Mesothelial cell of epicardium (in vitro differentiated cells): ENCODE results near the gene GUCD1. TPM values are rescaled to one million over a fixed set of nuclear protein-coding genes. Genes with fewer than 3 reads are reported as not detected.

Experiments used
- DNase-seq, 2 experiments: peaks; one replicate each; pipeline ENCODE4 v3.0.0; 2021; ENCODE audit warnings: low spot score in 2 of 2; ENCODE audit not compliant: unreplicated experiment in 2 of 2
- H3K27ac Mint-ChIP-seq: 2 replicates; pipeline ENCODE4 v1.8.0; 2021; ENCODE audit warnings: mixed read lengths
- H3K27me3 Mint-ChIP-seq: 2 replicates; pipeline ENCODE4 v1.8.0; 2021; ENCODE audit warnings: low read depth, mixed read lengths
- H3K36me3 Mint-ChIP-seq: 2 replicates; pipeline ENCODE4 v1.8.0; 2021; ENCODE audit warnings: mixed read lengths
- H3K4me1 Mint-ChIP-seq: 2 replicates; pipeline ENCODE4 v1.8.0; 2021; ENCODE audit warnings: mixed read lengths
- H3K4me3 Mint-ChIP-seq: 2 replicates; pipeline ENCODE4 v1.8.0; 2021; ENCODE audit warnings: mild to moderate bottlenecking, moderate library complexity, mixed read lengths
- H3K9me3 Mint-ChIP-seq: 2 replicates; pipeline ENCODE4 v1.8.0; 2021; ENCODE audit warnings: mixed read lengths
- total RNA-seq: library from RNA; stranded (reverse); gene quantifications from 3 replicates; pipeline ENCODE4 v1.2.1, GENCODE V29; 2021
- TF ChIP-seq, protein P1 (sequence below): fragments of 200-600 bp; sonication (generic); IDR thresholded peaks from one replicate; pipeline ENCODE4 v1.5.0; 2021; ENCODE audit warnings: antibody characterized with exemption; ENCODE audit not compliant: unreplicated experiment

GUCD1 gene
- total RNA-seq, 1 donor from 2014 or later = 79.4 TPM

DNA sequence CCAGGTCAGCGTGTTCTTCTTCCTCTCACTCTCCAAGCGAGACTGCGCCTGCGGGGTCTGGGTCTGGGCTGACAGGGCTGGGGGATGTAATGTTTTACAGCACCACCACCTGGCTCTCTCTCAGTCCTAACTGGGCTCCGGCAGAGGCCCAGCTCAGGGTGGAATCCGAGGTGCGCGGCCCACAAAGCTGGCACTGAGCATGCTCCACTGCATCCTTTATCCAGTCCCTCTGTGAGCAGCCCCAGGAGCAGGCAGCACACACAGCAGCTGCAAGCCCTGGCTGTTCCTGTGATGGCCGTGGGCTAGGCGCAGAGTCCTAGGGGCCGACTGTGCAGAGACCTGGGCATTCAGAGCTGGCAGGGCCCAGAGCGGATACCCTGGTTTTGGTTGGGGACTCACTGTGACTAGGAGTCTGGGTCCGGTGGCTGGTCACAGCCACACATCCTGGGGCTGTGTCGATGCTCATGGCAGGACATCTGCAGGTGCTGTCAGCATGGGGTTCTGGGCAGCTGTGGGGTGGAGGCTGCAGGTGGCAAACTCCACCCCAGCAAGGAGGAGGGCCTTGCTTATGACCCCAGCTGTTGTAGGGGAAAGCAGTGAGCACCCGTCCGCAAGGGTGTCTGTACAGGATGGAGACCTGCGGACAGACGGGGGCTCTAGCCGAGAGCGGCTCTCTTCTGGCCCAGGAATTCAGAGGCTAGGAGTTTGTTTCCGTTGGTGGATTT is 34.0 kb upstream of the GUCD1 start:
- TF ChIP-seq, protein P1, sequence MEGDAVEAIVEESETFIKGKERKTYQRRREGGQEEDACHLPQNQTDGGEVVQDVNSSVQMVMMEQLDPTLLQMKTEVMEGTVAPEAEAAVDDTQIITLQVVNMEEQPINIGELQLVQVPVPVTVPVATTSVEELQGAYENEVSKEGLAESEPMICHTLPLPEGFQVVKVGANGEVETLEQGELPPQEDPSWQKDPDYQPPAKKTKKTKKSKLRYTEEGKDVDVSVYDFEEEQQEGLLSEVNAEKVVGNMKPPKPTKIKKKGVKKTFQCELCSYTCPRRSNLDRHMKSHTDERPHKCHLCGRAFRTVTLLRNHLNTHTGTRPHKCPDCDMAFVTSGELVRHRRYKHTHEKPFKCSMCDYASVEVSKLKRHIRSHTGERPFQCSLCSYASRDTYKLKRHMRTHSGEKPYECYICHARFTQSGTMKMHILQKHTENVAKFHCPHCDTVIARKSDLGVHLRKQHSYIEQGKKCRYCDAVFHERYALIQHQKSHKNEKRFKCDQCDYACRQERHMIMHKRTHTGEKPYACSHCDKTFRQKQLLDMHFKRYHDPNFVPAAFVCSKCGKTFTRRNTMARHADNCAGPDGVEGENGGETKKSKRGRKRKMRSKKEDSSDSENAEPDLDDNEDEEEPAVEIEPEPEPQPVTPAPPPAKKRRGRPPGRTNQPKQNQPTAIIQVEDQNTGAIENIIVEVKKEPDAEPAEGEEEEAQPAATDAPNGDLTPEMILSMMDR = no peak
- Mint-ChIP-seq H3K9me3 (no peaks in the 10 kb centered on the region), H3K36me3 (peaks cover 2% of the 10 kb centered on the region), H3K4me1 (peaks cover 17% of the 10 kb centered on the region), H3K27ac (no peak overlapping the region), H3K4me3 (no peak overlapping the region), H3K27me3 (no peaks in the 10 kb centered on the region)
- no peak for DNase-seq

DNA sequence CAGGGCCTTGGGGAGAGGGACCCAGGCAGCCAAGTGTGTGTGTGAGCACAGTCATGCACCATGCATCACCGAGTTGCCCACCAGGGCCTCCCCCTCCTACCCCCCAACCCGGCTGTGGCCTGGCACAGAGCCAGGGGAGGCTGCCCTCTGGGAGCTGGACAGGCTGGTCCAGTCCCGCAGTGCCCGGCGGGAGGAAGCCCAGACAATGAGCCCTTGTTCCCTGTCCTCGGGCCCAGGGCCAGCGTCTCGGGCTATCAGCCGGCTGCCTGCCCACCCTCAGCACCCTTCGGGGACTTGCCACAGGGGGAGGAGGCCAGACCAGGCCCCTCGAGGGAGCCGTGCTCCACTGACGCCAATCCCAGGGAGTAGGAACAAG is 33.4 kb upstream of the GUCD1 start:
- H3K4me1 Mint-ChIP-seq = peaks cover 23% of the 10 kb centered on the region
- TF ChIP-seq, protein P1 = no peak
- H3K4me3 Mint-ChIP-seq = no peak overlapping the region
- H3K27me3 Mint-ChIP-seq = no peaks in the 10 kb centered on the region
- no peak overlapping the region for H3K27ac Mint-ChIP-seq
- no peak for DNase-seq
- H3K36me3 Mint-ChIP-seq = peaks cover 2% of the 10 kb centered on the region
- no peaks in the 10 kb centered on the region for H3K9me3 Mint-ChIP-seq

DNA sequence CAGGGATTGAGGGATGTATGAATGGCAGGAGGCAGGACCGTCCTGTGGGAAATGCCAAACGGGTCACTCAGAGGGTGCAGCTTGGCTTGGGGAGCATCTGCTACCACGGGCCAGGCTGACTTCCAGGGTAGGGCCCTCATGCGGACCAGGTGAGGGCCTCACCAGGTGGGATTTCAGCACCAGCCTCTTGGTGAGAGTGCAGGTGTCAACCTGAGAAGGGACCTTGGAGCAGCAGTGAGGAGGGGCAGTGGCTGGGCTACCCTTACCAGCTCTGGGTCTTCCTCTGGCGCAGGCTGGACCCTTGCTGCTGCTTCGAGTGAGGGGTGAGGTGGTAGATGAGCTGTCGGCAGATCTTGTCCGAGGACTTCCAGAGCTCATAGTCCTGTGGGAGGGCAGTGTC is 33.0 kb upstream of the GUCD1 start:
- DNase-seq = no peak
- TF ChIP-seq, protein P1 = no peak
- H3K4me1 Mint-ChIP-seq = peaks cover 27% of the 10 kb centered on the region
- no peak overlapping the region for H3K4me3 Mint-ChIP-seq
- H3K9me3 Mint-ChIP-seq = no peaks in the 10 kb centered on the region
- no peak overlapping the region for H3K27ac Mint-ChIP-seq
- H3K36me3 Mint-ChIP-seq = peaks cover 2% of the 10 kb centered on the region
- no peaks in the 10 kb centered on the region for H3K27me3 Mint-ChIP-seq

DNA sequence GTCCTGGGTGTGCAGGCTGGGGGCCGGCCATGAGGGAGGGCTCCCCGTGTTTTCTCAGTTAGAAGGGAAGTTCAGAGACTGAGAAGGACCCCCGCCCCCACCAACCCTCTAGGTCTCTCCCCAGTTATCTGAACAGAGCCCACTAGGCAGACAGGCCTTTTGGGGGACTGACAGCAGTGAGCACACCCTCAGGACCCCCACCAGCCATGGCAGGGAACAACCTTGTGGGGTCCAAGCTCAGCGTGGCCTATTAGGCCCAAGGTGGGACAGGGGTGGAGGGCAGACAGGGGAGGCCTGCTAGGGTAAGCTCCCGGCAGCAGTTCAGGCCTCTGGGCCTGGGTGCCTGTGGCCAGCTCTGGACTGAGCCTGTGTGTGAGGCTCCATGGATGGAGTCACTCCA is 32.3 kb upstream of the GUCD1 start:
- no peaks in the 10 kb centered on the region for H3K27me3 Mint-ChIP-seq
- peaks cover 25% of the 10 kb centered on the region for H3K4me1 Mint-ChIP-seq
- DNase-seq = no peak
- TF ChIP-seq, protein P1 = no peak
- H3K9me3 Mint-ChIP-seq = no peaks in the 10 kb centered on the region
- peaks cover 2% of the 10 kb centered on the region for H3K36me3 Mint-ChIP-seq
- no peak overlapping the region for H3K4me3 Mint-ChIP-seq
- no peak overlapping the region for H3K27ac Mint-ChIP-seq

DNA sequence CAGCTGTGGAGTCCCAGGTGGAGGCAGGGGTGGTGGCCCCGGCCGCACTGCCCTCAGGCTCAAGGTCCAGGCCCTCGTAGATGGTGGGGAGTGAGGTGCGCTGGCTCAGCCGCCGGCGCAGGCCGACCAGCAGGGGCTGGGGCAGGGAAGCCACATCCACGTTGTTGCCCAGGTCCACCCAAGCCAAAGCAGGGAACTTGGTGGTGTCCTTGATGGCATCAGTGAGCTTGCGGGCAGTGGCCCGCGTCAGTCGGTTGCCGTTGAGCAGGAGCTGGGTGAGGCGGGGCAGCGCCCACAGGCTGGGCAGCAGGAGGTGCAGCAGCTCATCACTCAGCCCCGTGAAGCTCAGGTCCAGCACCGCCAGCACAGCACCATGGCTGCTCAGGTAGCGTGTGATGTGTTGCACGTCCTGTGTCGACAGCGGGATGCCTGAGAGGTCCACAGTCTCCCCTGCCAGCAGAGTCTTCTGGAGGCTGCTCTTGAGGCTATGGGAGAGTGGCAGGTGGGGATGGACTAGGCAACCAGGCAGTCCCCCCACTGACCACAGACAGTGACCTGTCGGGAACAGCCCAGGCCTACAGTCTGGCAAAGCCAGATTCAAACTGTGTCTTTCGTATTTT is 31.1 kb upstream of the GUCD1 start:
- Mint-ChIP-seq H3K27me3 (no peaks in the 10 kb centered on the region), H3K9me3 (no peaks in the 10 kb centered on the region)
- DNase-seq = no peak

More for the DNA sequence above, 31.1 kb upstream of the GUCD1 start:
- Mint-ChIP-seq H3K36me3 (peaks cover 2% of the 10 kb centered on the region), H3K27ac (no peak overlapping the region), H3K4me3 (no peak overlapping the region), H3K4me1 (peaks cover 22% of the 10 kb centered on the region)
- TF ChIP-seq, protein P1 = no peak
